Thoracic aorta (tissue), 2 donors: ENCODE results near the gene TNFSF13. TPM values are rescaled to one million over a fixed set of nuclear protein-coding genes. Genes with fewer than 3 reads are reported as not detected.

Experiments used
- ATAC-seq: fragments of 150-250 bp; one replicate; pipeline ENCODE4 v1.8.0; 2017; ENCODE audit warnings: low read depth; ENCODE audit not compliant: insufficient number of reproducible peaks, low FRiP score
- DNase-seq: peaks from one replicate; pipeline ENCODE4 v3.0.0-alpha.2; 2020; ENCODE audit warnings: low spot score
- H3K27ac ChIP-seq, 2 donors: fragments of 200-600 bp; sonication (generic); 1 replicate in 1 of 2; 2 replicates in 1 of 2; pipeline ENCODE4 v1.5.1; 2016; ENCODE audit warnings: mild to moderate bottlenecking in 2 of 2, moderate library complexity in 2 of 2
- H3K27me3 ChIP-seq: fragments of 200-600 bp; sonication (generic); replicated peaks from 2 replicates; pipeline ENCODE4 v1.6.0; 2016; ENCODE audit warnings: mild to moderate bottlenecking; ENCODE audit not compliant: insufficient read depth
- H3K36me3 ChIP-seq: fragments of 200-600 bp; sonication (generic); one replicate; pipeline ENCODE4 v1.5.1; 2016
- H3K4me1 ChIP-seq, 2 donors: fragments of 200-600 bp; sonication (generic); 1 replicate in 1 of 2; 2 replicates in 1 of 2; pipeline versions ENCODE4 v1.5.1 to v1.6.0; 2016; ENCODE audit warnings: low read depth in 2 of 2, mild to moderate bottlenecking in 1 of 2; ENCODE audit not compliant: control insufficient read depth in 1 of 2
- H3K4me3 ChIP-seq: fragments of 200-600 bp; sonication (generic); 2 replicates; pipeline ENCODE4 v1.5.1; 2016; ENCODE audit warnings: mild to moderate bottlenecking
- H3K9me3 ChIP-seq: fragments of 200-600 bp; sonication (generic); 2 replicates; pipeline ENCODE4 v1.5.1; 2016
- total RNA-seq, 2 donors: library from RNA; depleted of rRNA; stranded (reverse); fragments of >200 nt; gene quantifications; one replicate each; pipeline versions ENCODE4 v1.1.0 to v1.2.3, GENCODE V29; 2016
- TF ChIP-seq, protein P1 (sequence below): fragments of 200-600 bp; sonication (generic); IDR thresholded peaks from one replicate; pipeline ENCODE4 v1.5.1; 2019; ENCODE audit warnings: antibody characterized with exemption

The TNFSF13 gene
- total RNA-seq, 2 donors from 2014 or later = 40.5 to 49.2 TPM

DNA sequence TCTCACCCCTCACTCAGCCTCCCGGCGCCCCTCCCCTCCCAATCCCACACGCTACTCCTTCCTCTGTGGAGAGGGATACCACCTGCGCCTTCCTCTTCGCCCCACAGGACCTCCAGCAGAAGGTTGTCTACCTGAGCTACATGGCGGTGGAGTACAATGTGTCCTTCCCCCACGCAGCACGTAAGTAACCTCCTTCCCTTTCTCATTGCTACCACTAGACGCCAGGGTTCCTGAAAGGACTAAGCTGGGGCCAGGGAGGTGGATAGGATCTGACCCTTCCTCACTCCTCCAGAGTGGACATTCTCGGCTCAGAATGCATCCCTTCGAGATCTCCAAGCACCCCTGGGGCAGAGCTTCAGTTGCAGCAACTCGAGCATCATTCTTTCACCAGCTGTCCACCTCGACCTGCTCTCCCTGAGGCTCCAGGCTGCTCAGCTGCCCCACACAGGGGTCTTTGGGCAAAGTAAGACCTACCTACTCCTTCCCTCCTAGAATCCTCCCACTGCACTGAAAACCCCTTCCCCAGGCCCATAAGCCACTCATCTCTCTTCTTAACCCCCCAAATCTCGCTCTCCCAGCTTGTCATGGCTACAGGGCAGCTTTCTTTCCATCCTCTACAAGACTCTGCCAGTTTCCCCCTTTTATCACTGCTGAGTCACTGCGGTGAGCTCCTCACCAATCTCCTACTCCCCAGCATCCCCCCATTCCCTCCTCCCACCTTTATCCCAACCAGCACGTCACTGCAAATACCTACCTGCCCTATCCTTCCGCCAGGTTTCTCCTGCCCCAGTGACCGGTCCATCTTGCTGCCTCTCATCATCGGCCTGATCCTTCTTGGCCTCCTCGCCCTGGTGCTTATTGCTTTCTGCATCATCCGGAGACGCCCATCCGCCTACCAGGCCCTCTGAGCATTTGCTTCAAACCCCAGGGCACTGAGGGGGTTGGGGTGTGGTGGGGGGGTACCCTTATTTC is 22.3 kb downstream of the TNFSF13 start:
- Histone ChIP-seq H3K27ac (peak overlapping the region; percentile 61 to 88), H3K27me3 (no peaks in the 10 kb centered on the region), H3K4me3 (peak overlapping the region; percentile 69), H3K9me3 (no peaks in the 10 kb centered on the region), H3K4me1 (peaks cover 49 to 55% of the 10 kb centered on the region in 2 donors), H3K36me3 (peaks cover 28% of the 10 kb centered on the region)
- TF ChIP-seq, protein P1, sequence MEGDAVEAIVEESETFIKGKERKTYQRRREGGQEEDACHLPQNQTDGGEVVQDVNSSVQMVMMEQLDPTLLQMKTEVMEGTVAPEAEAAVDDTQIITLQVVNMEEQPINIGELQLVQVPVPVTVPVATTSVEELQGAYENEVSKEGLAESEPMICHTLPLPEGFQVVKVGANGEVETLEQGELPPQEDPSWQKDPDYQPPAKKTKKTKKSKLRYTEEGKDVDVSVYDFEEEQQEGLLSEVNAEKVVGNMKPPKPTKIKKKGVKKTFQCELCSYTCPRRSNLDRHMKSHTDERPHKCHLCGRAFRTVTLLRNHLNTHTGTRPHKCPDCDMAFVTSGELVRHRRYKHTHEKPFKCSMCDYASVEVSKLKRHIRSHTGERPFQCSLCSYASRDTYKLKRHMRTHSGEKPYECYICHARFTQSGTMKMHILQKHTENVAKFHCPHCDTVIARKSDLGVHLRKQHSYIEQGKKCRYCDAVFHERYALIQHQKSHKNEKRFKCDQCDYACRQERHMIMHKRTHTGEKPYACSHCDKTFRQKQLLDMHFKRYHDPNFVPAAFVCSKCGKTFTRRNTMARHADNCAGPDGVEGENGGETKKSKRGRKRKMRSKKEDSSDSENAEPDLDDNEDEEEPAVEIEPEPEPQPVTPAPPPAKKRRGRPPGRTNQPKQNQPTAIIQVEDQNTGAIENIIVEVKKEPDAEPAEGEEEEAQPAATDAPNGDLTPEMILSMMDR = no peak
- no peak for ATAC-seq
- DNase-seq = no peak

DNA sequence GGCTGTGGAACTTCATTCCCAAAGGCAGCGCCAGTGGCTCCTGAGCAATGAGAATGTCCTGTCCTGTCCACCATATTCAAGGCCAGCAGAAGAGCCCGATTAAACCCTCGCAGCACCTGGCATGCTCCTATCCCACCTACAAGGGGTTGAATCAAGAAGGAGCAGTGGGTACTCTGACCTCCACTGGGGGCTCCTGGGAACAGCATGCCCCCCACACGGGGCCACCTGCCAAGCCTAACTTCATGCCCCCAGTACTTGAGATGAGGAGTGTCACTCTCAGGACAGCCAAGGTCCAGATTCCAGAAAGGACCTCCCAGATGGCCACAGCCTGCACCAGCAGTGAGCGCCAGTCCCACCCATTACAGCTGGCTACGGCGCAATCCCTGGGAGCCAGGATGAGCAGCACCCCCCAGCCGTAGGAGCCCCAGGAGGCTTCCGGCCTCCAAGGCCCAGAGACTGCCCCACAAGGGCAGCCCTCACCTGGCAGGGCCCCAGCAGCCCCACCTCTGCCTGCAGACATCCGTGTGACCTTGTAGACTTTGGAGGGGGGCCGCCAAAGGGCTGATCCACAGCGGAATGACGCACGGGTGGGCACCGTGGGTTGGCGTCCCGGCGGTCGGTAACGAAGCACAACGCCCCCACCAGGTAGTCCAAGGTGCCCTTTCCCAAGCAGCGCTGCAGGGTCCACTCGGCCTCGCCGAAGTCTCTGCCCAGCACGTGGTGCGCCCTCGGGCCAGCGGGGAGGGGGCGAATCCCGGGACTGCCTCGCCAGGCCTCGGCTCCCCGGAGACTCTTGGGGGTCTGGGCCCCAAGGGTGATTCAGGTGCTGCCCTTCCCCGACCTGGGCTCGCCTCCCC is 24.1 kb downstream of the TNFSF13 start:
- Histone ChIP-seq H3K9me3 (no peaks in the 10 kb centered on the region), H3K36me3 (peaks cover 11% of the 10 kb centered on the region), H3K4me3 (peak overlapping the region; percentile 75), H3K4me1 (peaks cover 49 to 55% of the 10 kb centered on the region in 2 donors), H3K27ac (peak overlapping the region; percentile 88 to 89), H3K27me3 (no peaks in the 10 kb centered on the region)
- DNase-seq (no peak), ATAC-seq (no peak)
- TF ChIP-seq, protein P1 = no peak

DNA sequence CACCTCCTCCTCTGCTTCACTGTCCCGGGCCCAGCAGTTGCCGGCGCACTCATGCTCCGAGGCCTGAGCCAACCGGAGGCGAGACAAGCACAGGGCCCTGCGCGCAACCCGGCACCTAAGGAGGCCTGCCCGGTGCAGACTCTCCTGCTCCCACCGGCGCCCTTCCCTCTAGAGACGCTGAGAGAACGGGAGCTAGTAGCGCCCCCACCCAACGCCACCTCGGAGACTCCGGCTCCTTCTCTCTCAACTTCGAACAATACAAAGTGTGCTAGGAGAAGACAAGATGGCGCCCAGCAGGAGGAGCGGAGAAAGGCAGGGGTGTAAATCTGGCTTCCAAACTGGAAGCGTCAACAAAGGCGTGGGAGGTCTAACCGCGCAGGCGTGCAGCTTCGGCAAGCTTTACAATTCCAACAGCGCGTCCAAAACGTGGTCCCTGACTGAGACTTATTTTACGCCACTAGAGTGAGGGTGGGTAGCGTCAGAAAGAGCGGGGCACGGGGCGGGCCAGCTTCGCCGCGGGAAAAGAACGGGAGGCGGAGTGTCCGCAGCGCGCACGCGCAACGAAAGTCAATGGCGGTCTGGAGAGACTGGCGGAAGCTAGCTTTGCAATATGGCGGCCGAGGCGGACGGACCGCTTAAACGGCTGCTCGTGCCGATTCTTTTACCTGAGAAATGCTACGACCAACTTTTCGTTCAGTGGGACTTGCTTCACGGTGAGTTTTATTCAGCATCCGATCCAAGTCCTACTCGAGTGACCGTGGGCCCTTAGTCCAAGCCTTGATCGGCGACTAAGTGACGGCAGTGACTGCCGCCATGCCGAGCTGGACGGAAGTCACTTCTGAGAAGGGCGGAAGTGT is 24.9 kb downstream of the TNFSF13 start, which contains the start of gene MPDU1:
Gene MPDU1 (plus strand): TSS at position 600 of the 857 bp plus-strand sequence. CDS start 11 bp downstream, at position 611.
- TF ChIP-seq, protein P1 = no peak
- Histone ChIP-seq H3K36me3 (peaks cover 2% of the 10 kb centered on the region), H3K4me1 (peaks cover 49 to 62% of the 10 kb centered on the region in 2 donors), H3K27ac (peak within 1 kb of the TSS; percentile 88 to 89), H3K9me3 (no peaks in the 10 kb centered on the region), H3K27me3 (no peaks in the 10 kb centered on the region), H3K4me3 (peak within 1 kb of the TSS; percentile 75)
- DNase-seq (peak; percentile 87), ATAC-seq (peak; percentile 76)

DNA sequence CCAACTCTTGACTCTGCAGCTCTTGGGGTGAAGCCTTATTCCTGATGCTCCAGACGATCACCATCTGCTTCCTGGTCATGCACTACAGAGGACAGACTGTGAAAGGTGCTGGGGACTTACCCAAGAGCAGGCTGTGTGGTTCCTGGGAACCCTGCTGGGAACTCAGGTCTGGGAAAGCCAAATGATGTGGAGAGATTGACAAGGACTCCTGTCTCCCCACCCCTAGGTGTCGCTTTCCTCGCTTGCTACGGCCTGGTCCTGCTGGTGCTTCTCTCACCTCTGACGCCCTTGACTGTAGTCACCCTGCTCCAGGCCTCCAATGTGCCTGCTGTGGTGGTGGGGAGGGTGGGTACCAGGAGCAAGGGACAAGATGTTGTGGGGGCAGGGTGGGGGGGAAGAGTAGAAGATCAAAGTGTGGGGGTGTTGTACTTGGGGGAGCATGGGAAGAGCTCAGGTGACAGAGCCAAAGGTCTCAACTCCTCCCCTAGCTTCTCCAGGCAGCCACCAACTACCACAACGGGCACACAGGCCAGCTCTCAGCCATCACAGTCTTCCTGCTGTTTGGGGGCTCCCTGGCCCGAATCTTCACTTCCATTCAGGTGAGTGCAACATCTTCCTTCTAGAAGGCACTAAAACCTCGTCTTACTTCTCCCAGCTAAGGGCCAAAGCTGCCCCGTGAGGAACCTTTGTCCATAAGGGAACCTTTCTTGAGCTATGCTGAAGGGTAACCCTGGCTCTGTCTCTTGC is 28.3 kb downstream of the TNFSF13 start:
- H3K4me1 ChIP-seq = peaks cover 22 to 44% of the 10 kb centered on the region in 2 donors
- DNase-seq = no peak
- TF ChIP-seq, protein P1 = no peak
- H3K27ac ChIP-seq = no peak overlapping the region
- peaks cover 5% of the 10 kb centered on the region for H3K36me3 ChIP-seq
- no peak for ATAC-seq
- no peak overlapping the region for H3K4me3 ChIP-seq
- no peaks in the 10 kb centered on the region for H3K27me3 ChIP-seq
- no peaks in the 10 kb centered on the region for H3K9me3 ChIP-seq
